HG02840 (cell line): ENCODE results near the gene ABCC1.

Experiments used
- ATAC-seq: cut with Tn5 transposase; IDR thresholded peaks from one replicate; pipeline ENCODE4 v1.9.1; 2021; ENCODE audit warnings: mild to moderate bottlenecking, moderate library complexity, moderate number of reproducible peaks; ENCODE audit not compliant: unreplicated experiment, low FRiP score

The ABCC1 gene

GRCh38 chr16:16036359-16036792 is 87.0 kb downstream of the ABCC1 start:
- ATAC-seq = no peak

- no peak for ATAC-seq
Measured at GRCh38 chr16:16037521-16037920, 88.1 kb downstream of the ABCC1 start.

- no peak for ATAC-seq
Measured at GRCh38 chr16:16037970-16038369, 88.6 kb downstream of the ABCC1 start.

- no peak for ATAC-seq
Measured at GRCh38 chr16:16038950-16039349, 89.5 kb downstream of the ABCC1 start.

- ATAC-seq = no peak
Measured at GRCh38 chr16:16041196-16041892, 91.9 kb downstream of the ABCC1 start.

- no peak for ATAC-seq
Measured at GRCh38 chr16:16042076-16042475, 92.7 kb downstream of the ABCC1 start.

GRCh38 chr16:16045296-16045695 is 95.9 kb downstream of the ABCC1 start:
- ATAC-seq = no peak

GRCh38 chr16:16045879-16046278 is 96.5 kb downstream of the ABCC1 start:
- ATAC-seq = no peak

- ATAC-seq = no peak
Measured at GRCh38 chr16:16047761-16048160, 98.3 kb downstream of the ABCC1 start.

- no peak for ATAC-seq
Measured at GRCh38 chr16:16048904-16049582, 99.6 kb downstream of the ABCC1 start.

- ATAC-seq = no peak
Measured at GRCh38 chr16:16050106-16050505, 100.7 kb downstream of the ABCC1 start.

- ATAC-seq = no peak
Measured at GRCh38 chr16:16051132-16051531, 101.7 kb downstream of the ABCC1 start.

GRCh38 chr16:16052916-16053315 is 103.5 kb downstream of the ABCC1 start:
- ATAC-seq = no peak

- no peak for ATAC-seq
Measured at GRCh38 chr16:16057102-16057501, 107.7 kb downstream of the ABCC1 start.

- no peak for ATAC-seq
Measured at GRCh38 chr16:16059160-16059559, 109.7 kb downstream of the ABCC1 start.

GRCh38 chr16:16059895-16060590 is 110.6 kb downstream of the ABCC1 start:
- ATAC-seq = no peak

GRCh38 chr16:16062023-16062937 is 112.9 kb downstream of the ABCC1 start:
- ATAC-seq = no peak

- ATAC-seq = no peak
Measured at GRCh38 chr16:16063683-16064082, 114.3 kb downstream of the ABCC1 start.

- no peak for ATAC-seq
Measured at GRCh38 chr16:16064874-16065384, 115.5 kb downstream of the ABCC1 start.

- ATAC-seq = no peak
Measured at GRCh38 chr16:16067127-16067526, 117.7 kb downstream of the ABCC1 start.
